Thymus (tissue), 11 donors: Measurements from ENCODE around the gene PCSK4. TPM values are rescaled to one million over a fixed set of nuclear protein-coding genes. Genes with fewer than 3 reads are reported as not detected.

Source experiments
- DNase-seq, 9 donors: peaks; one replicate each; pipeline ENCODE4 v3.0.0-alpha.2; 2013; ENCODE audit warnings: low spot score in 9 of 9, low read depth in 6 of 9, missing footprints in 1 of 9
- H3K27ac ChIP-seq, 2 donors: one replicate each; pipeline ENCODE4 v1.5.1; 2013; ENCODE audit warnings: control low read depth in 1 of 2, low read depth in 1 of 2, low read length in 1 of 2, mild to moderate bottlenecking in 1 of 2, moderate library complexity in 1 of 2
- H3K27me3 ChIP-seq, 2 donors: one replicate each; pipeline ENCODE4 v1.5.1; 2013; ENCODE audit warnings: low read length in 1 of 2; ENCODE audit not compliant: control insufficient read depth in 2 of 2, insufficient read depth in 1 of 2
- H3K36me3 ChIP-seq, 2 donors: one replicate each; pipeline ENCODE4 v1.5.1; 2013; ENCODE audit warnings: low read length in 1 of 2, mild to moderate bottlenecking in 1 of 2, moderate library complexity in 1 of 2; ENCODE audit not compliant: control insufficient read depth in 2 of 2, insufficient read depth in 2 of 2
- H3K4me1 ChIP-seq, 2 donors: one replicate each; pipeline ENCODE4 v1.5.1; 2013; ENCODE audit warnings: low read length in 2 of 2; ENCODE audit not compliant: control insufficient read depth in 2 of 2, insufficient read depth in 2 of 2
- H3K4me3 ChIP-seq, 2 donors: one replicate each; pipeline ENCODE4 v1.5.1; 2013; ENCODE audit warnings: low read length in 2 of 2, control low read depth in 1 of 2, mild to moderate bottlenecking in 1 of 2
- H3K9me3 ChIP-seq, 2 donors: one replicate each; pipeline ENCODE4 v1.5.1; 2013; ENCODE audit warnings: low read length in 1 of 2, mild to moderate bottlenecking in 1 of 2; ENCODE audit not compliant: control insufficient read depth in 2 of 2, insufficient read depth in 1 of 2
- WGBS: extraction: QIAGEN DNeasy Blood & Tissue Kit; methylation state at CpG from one replicate; pipeline ENCODE4 v1.1.7; 2013; 5-methylcytosine and 5-hydroxymethylcytosine counted together
- polyA plus RNA-seq: library from polyadenylated mRNA; stranded (reverse); fragments of 200-250 nt; gene quantifications from one replicate; pipeline ENCODE4 v1.2.3, GENCODE V29; 2013
- total RNA-seq: library from RNA; stranded (reverse); fragments of 120-200 nt; gene quantifications from one replicate; pipeline ENCODE4 v1.2.4, GENCODE V29; 2013
- donor health status: healthy.

The PCSK4 gene
- total and polyA plus RNA-seq, 2 donors: 4.9 to 11.5 TPM

DNA sequence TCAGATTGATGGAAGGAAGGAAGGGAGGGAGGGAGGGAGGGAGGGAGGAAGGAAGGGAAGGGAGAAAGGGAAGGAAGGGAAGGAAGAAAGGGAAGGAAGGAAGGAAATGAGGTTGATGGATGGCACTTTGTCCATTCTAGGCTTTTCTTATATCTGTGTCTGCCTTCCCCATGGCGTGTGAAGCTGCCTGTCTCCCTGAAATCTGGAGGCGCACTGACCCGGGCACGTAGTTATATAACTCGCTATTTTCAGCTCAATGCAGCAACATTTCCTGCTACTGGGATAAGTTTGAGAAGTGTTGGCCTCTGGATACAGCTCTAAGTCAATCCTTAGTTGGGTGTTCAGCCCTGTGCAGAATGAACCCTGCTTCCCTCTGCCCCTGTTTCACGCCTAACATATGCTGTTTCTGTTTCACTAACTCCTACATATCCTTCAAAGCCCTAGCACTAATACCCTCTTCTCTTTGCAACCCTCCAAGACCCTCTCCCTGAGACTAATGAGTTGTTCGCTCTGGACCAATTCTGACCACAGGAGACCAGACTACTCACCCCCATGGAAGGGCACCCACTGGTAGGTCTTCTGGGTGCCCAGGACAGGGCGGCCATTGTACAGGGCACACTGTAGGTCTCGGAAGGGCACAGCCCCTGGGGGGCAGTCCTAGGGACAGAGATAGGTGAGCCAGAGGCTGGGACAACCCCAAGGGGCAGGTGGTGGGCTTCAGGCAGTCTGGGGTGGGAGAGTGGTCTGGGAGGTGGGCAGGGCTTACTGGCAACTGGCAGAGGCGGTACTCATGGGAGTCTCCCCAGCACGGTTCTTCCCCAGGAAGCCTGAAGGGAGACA is 19.7 kb upstream of the PCSK4 start:
- no peak overlapping the region for H3K27ac ChIP-seq

DNA sequence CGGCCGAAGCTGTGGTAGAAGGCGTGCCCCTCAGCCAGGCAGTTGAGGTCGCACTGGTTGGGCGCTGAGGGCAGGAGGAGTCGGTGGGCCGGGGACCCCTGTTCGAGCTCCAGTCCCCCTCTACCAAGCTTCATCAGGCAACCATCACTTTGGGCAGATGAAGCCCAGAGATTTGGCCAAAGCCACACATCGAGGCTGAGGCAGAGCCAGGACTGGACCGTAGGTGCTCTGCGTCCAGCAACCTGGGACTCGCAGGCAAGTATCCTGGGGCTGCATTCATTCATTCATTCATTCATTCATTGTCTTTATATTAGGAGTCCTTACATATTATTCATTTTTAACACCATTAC is 18.3 kb upstream of the PCSK4 start:
- 42% methylated on average over 12 of the region's 12 CpGs for WGBS
- Histone ChIP-seq H3K9me3 (peaks cover 3 to 33% of the 10 kb centered on the region in 2 donors), H3K4me3 (peak overlapping the region in 1 of 2 donors; percentile 45), H3K27ac (no peak overlapping the region), H3K36me3 (no peaks in the 10 kb centered on the region), H3K4me1 (peaks cover 3 to 17% of the 10 kb centered on the region in 2 donors), H3K27me3 (peaks cover 54 to 86% of the 10 kb centered on the region in 2 donors)
- no peak for DNase-seq

More for the DNA sequence above, 19.7 kb upstream of the PCSK4 start:
- Histone ChIP-seq H3K9me3 (peaks cover 1 to 33% of the 10 kb centered on the region in 2 donors), H3K36me3 (no peaks in the 10 kb centered on the region), H3K4me1 (peaks cover 3 to 14% of the 10 kb centered on the region in 2 donors), H3K27me3 (peaks cover 52 to 88% of the 10 kb centered on the region in 2 donors), H3K4me3 (no peak overlapping the region)
- 55% methylated on average over 11 of the region's 11 CpGs for WGBS
- no peak for DNase-seq

DNA sequence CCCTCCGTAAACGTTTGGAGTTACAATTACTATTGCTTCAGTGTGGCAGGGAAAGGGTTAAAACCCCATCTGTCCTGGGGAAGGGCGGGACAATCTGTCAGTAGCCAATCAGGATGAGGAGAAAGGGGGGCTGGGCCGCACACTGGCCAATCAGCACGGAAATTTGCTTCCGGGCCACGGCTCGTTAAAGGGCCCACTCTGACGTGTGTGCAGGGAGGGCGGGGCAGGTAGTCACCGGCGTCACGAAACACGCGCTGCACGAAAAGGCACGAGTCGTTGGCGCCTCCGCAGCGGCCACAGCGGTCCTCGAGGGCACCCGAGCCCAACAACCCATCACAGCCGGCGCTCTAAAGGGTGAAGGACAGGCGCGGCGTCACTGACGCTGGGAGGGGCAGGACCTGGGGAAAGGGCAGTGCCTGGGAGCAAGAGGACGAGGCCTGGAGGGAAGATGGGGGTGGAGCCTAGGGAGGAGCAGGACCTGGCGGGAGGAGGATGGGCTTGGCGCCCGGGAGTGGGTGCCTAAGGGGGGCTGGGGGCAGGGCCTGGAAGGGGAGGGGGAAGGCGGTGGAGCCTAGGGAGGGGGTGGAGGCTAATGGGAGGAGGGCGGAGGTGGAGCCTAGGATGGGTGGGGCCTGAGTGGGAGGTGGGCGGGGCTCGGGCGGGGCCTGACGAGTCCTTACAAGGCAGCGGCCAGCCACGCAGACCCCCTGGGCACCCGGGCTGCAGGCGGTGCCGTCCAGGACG is 17.8 kb upstream of the PCSK4 start:
- Histone ChIP-seq H3K4me3 (peak overlapping the region; percentile 44 to 45), H3K36me3 (no peaks in the 10 kb centered on the region), H3K27ac (peak overlapping the region; percentile 21 to 53), H3K9me3 (peaks cover 3 to 33% of the 10 kb centered on the region in 2 donors), H3K4me1 (peaks cover 3 to 21% of the 10 kb centered on the region in 2 donors), H3K27me3 (peaks cover 52 to 87% of the 10 kb centered on the region in 2 donors)
- 3% methylated on average over 46 of the region's 46 CpGs for WGBS
- DNase-seq: peak; percentile 73 to 95 (median 85)

DNA sequence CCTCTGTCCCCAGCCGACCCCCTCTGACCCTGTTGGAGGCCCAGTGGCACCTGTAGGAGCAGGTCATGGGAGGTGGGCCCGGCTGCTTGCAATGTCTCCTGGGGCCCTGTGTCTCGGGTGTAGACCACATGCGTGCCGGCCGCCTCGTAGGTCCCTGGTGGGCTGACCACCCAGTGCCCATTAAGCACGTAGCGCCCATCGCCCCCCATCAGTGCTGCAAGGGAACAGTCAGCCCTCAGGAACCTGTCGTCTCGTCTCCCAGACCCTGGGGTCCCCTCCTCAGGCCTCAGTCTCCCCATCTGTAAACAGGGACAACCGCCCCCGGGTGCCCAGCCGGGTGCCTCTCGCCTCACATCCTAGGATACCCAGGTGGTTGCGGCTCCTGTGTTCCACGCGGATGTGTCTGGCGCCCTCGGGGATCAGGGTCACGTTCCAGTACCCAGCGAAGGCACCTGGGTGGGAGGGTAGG is 17.1 kb upstream of the PCSK4 start:
- H3K9me3 ChIP-seq: peaks cover 3 to 27% of the 10 kb centered on the region in 2 donors
- 78% methylated on average over 23 of the region's 23 CpGs for WGBS
- H3K4me3 ChIP-seq: no peak overlapping the region
- peaks cover 3 to 18% of the 10 kb centered on the region in 2 donors for H3K4me1 ChIP-seq
- no peak for DNase-seq
- no peak overlapping the region for H3K27ac ChIP-seq
- H3K36me3 ChIP-seq: no peaks in the 10 kb centered on the region
- peaks cover 51 to 87% of the 10 kb centered on the region in 2 donors for H3K27me3 ChIP-seq

DNA sequence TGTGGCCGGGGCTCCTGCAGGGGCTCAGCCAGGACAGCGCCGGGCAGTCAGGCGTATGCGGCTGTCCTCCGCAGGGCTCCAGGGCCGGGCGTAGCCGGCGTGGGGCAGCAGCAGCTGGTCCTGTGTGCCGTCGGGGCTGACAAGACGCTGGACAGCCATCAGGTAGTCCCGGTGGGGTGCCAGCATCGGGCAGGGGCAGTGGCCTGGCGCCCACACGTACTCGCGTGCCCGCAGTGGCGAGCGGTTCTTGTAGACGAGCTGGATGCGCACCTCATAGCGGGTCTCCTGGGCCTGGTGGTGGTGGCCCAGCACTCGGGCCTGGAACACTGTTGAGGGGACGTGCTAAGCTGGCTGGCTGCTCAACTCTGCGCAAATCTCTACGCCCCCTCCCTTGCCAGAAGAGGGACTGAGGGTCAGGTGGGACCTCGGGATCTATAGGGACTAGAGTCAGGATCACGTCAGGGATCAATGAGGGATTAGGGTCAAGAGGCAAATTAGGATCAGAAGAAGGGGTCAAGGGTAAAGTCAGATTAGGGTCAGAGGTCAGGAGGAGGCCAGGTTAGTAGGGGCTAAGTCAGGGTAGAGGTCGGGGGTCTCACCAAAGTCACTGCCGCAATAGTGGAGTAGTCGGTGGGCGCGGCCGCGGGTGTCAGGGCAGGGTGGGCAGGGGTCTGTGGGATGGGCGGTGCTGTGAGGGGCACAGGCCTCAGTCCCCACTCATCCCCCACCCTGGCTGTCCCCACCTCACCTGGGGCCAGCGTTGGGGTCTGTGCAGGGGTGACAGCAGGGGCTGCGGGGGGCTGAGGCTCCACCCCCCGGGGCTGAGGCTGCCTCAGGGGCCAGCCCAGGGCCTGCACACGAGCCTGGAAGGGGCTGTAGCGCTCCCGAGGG is 16.1 kb upstream of the PCSK4 start:
- 94% methylated on average over 45 of the region's 45 CpGs for WGBS
- Histone ChIP-seq H3K4me3 (no peak overlapping the region), H3K4me1 (peaks cover 3 to 18% of the 10 kb centered on the region in 2 donors), H3K9me3 (peaks cover 3 to 25% of the 10 kb centered on the region in 2 donors), H3K27ac (no peak overlapping the region), H3K36me3 (no peaks in the 10 kb centered on the region), H3K27me3 (peaks cover 42 to 87% of the 10 kb centered on the region in 2 donors)
- DNase-seq: no peak

DNA sequence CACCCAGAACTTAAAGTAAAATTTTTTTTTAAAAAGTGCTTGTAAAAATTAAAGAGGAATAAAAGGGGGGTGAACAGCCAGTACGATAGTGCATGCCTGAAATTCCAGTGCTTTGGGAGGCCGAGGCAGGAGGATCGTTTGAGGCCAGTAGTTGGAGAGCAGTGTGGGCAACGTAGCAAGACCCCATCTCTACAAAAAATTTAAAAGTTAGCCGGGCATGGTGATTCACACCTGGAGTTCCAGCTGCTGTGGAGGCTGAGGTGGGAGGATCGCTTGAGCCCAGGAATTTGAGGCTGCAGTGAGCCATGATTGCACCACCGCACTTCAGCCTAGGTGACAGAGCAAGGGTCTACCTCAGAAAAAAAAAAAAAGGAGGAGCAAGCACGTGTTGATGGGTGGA is 14.9 kb upstream of the PCSK4 start:
- H3K4me3 ChIP-seq: no peak overlapping the region
- no peak overlapping the region for H3K27ac ChIP-seq
- WGBS: 79% methylated on average over 8 of the region's 8 CpGs
- no peak for DNase-seq
- peaks cover 3 to 29% of the 10 kb centered on the region in 2 donors for H3K9me3 ChIP-seq
- H3K4me1 ChIP-seq: peaks cover 3 to 18% of the 10 kb centered on the region in 2 donors
- peaks cover 31 to 79% of the 10 kb centered on the region in 2 donors for H3K27me3 ChIP-seq
- no peaks in the 10 kb centered on the region for H3K36me3 ChIP-seq

DNA sequence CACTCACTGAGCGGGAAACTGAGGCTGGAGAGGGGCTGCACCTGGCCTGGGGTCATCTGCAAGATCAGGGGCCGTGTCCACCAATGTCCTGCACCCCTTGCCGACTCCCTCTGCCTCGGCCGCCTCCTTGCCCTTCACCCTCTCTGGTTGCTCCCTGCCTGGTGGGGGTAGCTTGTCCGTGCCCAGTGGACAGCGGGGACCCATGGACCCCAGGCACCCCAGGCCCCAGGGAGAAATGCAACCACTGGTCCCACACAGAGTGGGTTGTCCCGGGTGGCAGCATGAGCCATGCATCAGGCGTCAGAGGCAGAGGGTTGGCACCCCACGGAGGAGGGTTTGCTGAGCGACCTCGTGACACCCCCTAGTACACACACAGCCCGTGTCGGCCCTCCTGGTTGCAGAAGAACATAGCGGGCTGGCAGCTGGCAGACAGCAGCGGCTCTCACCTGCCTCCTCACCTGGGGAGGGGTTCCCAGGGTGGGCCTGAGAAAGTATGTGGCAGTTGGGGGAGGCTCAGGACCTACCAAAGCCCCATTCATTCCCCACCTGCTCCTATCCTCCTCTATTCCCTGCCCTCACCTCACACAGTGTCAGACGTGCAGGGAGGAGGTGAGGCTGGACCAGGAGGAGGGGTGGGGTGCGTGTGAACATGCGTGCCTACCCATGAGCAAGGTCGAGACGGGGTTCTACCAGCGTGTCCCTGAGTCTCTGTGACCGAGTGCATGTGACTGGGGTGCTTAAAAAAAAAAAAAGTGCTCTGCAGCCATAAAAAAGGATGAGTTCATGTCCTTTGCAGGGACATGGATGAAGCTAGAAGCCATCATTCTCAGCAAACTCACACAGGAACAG is 14.0 kb upstream of the PCSK4 start:
- H3K27ac ChIP-seq: no peak overlapping the region
- peaks cover 3 to 32% of the 10 kb centered on the region in 2 donors for H3K9me3 ChIP-seq
- 63% methylated on average over 23 of the region's 23 CpGs for WGBS
- no peaks in the 10 kb centered on the region for H3K36me3 ChIP-seq
- peaks cover 22 to 71% of the 10 kb centered on the region in 2 donors for H3K27me3 ChIP-seq
- no peak overlapping the region for H3K4me3 ChIP-seq
- H3K4me1 ChIP-seq: peaks cover 3 to 18% of the 10 kb centered on the region in 2 donors
- DNase-seq: no peak
